Measurements from ENCODE around the gene CTRL.

Gene CTRL

GRCh38 chr16:67885545-67885944 lies 46.1 kb downstream of the CTRL start:
- no peak for DNase-seq

GRCh38 chr16:67884684-67885083 lies 47.0 kb downstream of the CTRL start, which contains the start of gene NRN1L:
Gene NRN1L (plus strand): TSS chr16:67884885. CDS start chr16:67884904, 19 bp downstream.
- DNase-seq = no peak

DNA sequence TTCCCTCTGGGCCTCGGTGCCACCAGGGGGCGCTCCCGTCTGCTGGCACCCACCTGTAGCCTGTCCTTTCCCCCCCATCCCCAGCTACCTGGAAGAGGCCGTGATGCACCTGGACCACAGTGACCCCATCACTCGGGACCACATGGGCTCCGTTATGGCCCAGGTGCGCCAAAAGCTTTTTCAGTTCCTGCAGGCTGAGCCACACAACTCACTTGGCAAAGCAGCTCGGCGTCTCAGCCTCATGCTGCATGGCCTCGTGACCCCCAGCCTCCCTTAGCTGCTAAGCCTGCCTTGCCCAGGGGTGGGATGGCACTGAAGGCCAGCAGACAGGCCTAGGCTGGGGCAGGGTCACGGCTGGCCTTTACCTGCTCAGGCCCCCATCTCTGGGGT lies 47.8 kb downstream of the CTRL start:
- peak; percentile 57 for DNase-seq

- DNase-seq = no peak
Measured at GRCh38 chr16:67883146-67883871, 48.4 kb downstream of the CTRL start.

DNA sequence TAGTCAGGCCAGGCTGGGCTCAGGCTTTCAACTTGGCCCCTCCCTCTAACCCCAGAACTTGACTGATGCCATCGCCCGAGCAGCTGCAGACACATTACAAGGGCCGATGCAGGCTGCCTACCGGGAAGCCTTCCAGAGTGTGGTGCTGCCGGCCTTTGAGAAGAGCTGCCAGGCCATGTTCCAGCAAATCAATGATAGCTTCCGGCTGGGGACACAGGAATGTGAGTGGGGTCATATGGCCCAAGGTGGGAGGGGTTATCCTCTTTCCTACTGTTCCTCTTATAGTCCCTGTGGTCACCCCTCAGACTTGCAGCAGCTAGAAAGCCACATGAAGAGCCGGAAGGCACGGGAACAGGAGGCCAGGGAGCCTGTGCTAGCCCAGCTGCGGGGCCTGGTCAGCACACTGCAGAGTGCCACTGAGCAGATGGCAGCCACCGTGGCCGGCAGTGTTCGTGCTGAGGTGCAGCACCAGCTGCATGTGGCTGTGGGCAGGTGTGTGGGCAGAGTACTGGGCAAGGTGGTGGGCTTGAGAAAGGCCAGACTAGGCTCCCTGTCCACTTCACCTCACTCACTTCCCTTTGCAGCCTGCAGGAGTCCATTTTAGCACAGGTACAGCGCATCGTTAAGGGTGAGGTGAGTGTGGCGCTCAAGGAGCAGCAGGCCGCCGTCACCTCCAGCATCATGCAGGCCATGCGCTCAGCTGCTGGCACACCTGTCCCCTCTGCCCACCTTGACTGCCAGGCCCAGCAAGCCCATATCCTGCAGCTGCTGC lies 49.1 kb downstream of the CTRL start:
- no peak for DNase-seq

DNA sequence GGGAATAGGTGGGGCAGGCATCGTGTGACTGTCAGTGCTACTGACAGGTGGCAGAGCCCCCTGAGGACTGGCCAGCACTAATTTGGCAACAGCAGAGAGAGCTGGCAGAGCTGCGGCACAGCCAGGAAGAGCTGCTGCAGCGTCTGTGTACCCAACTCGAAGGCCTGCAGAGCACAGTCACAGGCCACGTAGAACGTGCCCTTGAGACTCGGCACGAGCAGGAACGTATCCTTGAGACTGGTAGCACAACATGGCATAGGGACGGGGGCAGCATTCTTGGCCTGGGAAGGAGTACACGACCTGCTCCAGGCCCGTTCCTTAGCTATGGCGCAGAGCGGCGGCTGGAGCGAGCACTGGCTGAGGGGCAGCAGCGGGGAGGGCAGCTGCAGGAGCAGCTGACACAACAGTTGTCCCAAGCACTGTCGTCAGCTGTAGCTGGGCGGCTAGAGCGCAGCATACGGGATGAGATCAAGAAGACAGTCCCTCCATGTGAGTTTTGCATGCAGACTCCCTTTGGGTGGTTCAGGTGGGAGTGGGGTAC lies 50.0 kb downstream of the CTRL start:
- DNase-seq = no peak

DNA sequence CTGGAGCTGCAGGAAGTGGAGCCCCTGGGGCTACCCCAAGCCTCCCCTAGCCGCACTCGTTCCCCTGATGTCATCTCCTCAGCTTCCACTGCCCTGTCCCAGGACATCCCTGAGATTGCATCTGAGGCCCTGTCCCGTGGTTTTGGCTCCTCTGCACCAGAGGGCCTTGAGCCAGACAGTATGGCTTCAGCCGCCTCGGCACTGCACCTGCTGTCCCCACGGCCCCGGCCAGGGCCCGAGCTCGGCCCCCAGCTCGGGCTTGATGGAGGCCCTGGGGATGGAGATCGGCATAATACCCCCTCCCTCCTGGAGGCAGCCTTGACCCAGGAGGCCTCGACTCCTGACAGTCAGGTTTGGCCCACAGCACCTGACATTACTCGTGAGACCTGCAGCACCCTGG lies 51.1 kb downstream of the CTRL start:
- no peak for DNase-seq

DNA sequence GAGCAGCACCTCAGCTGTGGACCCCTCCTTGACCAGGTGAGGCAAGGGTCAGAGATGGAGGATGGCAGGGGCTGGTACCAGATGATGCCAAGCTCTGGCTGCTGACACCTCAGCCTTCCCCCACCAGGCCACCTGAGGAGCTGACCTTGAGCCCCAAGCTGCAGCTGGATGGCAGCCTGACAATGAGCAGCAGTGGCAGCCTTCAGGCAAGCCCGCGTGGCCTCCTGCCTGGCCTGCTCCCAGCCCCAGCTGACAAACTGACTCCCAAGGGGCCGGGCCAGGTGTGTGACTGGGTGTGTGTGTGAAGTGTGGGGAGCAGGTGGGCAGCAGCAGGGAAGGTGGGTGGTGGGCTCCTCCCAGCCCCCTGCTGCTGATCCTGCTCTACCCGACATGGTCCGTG lies 51.7 kb downstream of the CTRL start:
- DNase-seq = no peak
